ENCODE data around the gene OR2C3. TPM values are rescaled to one million over a fixed set of nuclear protein-coding genes. Genes with fewer than 3 reads are reported as not detected.
A peak's percentile ranks its signal among the peaks of the same experiment; 100 is the strongest.

The OR2C3 gene
- total and polyA plus RNA-seq, 2 of the 8 experiments (the other 6 are each of a cell fraction or from before 2014, with no cell fraction given), result not detected

DNA sequence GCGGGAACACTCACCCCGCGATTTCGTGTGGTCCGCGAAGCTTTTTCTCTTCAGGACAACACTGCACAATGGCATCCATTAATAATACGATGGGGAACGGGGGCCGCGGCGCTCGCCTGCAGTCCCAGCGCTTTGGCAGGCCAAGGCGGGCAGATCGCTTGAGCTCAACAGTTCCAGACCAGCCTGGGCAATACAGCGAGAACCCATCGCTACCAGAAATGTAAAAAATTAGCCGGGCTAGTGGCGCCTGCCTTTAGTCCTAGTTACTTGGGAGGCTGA, 17.7 kb downstream of the OR2C3 start:
- no peak overlapping the region for H2BK12ac ChIP-seq (ENCODE audit: low read depth, low read length)
- H3K56ac ChIP-seq (replicated peaks; ENCODE audit: insufficient read length, low read depth, low read length), result no peak overlapping the region

More for the DNA sequence above, 17.7 kb downstream of the OR2C3 start:
- no peak overlapping the region for H3K4me3 ChIP-seq (ENCODE audit: extremely low read depth in 1 of 4, insufficient read depth in 2 of 4, low read depth in 3 of 4, low read length in 4 of 4)
- no peak overlapping the region for H2BK120ac ChIP-seq (replicated peaks; ENCODE audit: low read depth, low read length)
- H3K18ac ChIP-seq (ENCODE audit: extremely low read depth, low read length), result no peak overlapping the region; the same call in 1 of the 2 replicates
- H4K5ac ChIP-seq (ENCODE audit: insufficient read length, low read depth, low read length), result no peak overlapping the region
- no peaks in the 10 kb centered on the region for H3K27me3 ChIP-seq (replicated peaks in 1 of 4; ENCODE audit: control insufficient read depth in 3 of 4, extremely low read depth in 1 of 4, insufficient read depth in 3 of 4, low read length in 3 of 4)
- TF ChIP-seq YY1 (IDR thresholded peaks at IDR 0.05; ENCODE audit: low read depth, low read length), result no peak
- no peak for TF ChIP-seq KDM1A (IDR thresholded peaks at IDR 0.05; ENCODE audit: borderline replicate concordance, low read length)
- no peak for TF ChIP-seq CBX8 (IDR thresholded peaks at IDR 0.05; ENCODE audit: borderline replicate concordance, low read depth, low read length)
- no peak for TF ChIP-seq PHF8 (conservative IDR thresholded peaks at IDR 0.05; ENCODE audit: low read depth, low read length)
- no peak for TF ChIP-seq POLR2AphosphoS5 (IDR thresholded peaks at IDR 0.05; ENCODE audit: low read depth, low read length)
- no peak for TF ChIP-seq RXRA (IDR thresholded peaks at IDR 0.05; ENCODE audit: insufficient read depth, low read depth, low read length)
- TF ChIP-seq CBX5 (IDR thresholded peaks at IDR 0.05; ENCODE audit: low read depth, low read length), result no peak
- TF ChIP-seq RFX5 (IDR thresholded peaks at IDR 0.05; ENCODE audit: borderline replicate concordance, low read depth, low read length), result no peak
- no peak for TF ChIP-seq KDM4A (IDR thresholded peaks at IDR 0.05; ENCODE audit: low read depth, low read length, severe bottlenecking)
- TF ChIP-seq POLR2A (IDR thresholded peaks at IDR 0.05; ENCODE audit: control extremely low read depth in 1 of 2, low read depth in 2 of 2, low read length in 2 of 2), result no peak
- no peak for TF ChIP-seq BCL11A (IDR thresholded peaks at IDR 0.05; ENCODE audit: low read depth in 2 of 2, low read length in 2 of 2)
- TF ChIP-seq SIX5 (IDR thresholded peaks at IDR 0.05; ENCODE audit: low read depth, low read length), result no peak
- H3K79me2 ChIP-seq (ENCODE audit: control insufficient read depth in 1 of 2, insufficient read depth in 2 of 2, low read length in 2 of 2), result no peaks in the 10 kb centered on the region
- peaks cover 12 to 33% of the 10 kb centered on the region in 2 experiments; a peak in 3 of 4 replicates for H3K9me3 ChIP-seq (ENCODE audit: insufficient read depth in 2 of 2, low read depth in 1 of 2, low read length in 1 of 2)
- H3K9ac ChIP-seq (replicated peaks in 1 of 4; ENCODE audit: extremely low read depth in 1 of 4, low read depth in 3 of 4, low read length in 3 of 4), result no peak overlapping the region
- H2BK15ac ChIP-seq (ENCODE audit: low read length), result no peak overlapping the region
- H2BK20ac ChIP-seq (ENCODE audit: low read length), result no peak overlapping the region
- H4K8ac ChIP-seq (ENCODE audit: extremely low read depth, insufficient read depth, low read length), result peak overlapping the region; percentile 79; the same call in 1 of the 2 replicates
- WGBS, 2 experiments (ENCODE audit: extremely low coverage in 1 of 2, insufficient coverage in 1 of 2, insufficient read length in 1 of 2, insufficient replicate concordance in 2 of 2, low coverage in 1 of 2, low lambda C conversion rate in 2 of 2, missing lambda C conversion rate in 1 of 2), result 99% methylated on average over 17 of the region's 19 CpGs; no CpG with 5 or more reads in 1 of the 2 experiments
- H3K79me1 ChIP-seq (ENCODE audit: low read depth, low read length), result no peaks in the 10 kb centered on the region
- FAIRE-seq (no peak), DNase-seq (ENCODE audit: low read depth in 1 of 2, low spot score in 2 of 2) (no peak)
- H3K4ac ChIP-seq (replicated peaks; ENCODE audit: insufficient read length, low read depth, low read length), result no peak overlapping the region
- no peaks in the 10 kb centered on the region for H4K20me1 ChIP-seq (replicated peaks in 1 of 2; ENCODE audit: control insufficient read depth in 1 of 2, insufficient read depth in 2 of 2, low read length in 2 of 2)
- H3K14ac ChIP-seq (ENCODE audit: insufficient read length), result no peak overlapping the region
- no peak overlapping the region for H4K91ac ChIP-seq (replicated peaks; ENCODE audit: insufficient read length, low read length)
- no peak overlapping the region for H2AFZ ChIP-seq (ENCODE audit: low read length)
- H3K36me3 ChIP-seq (ENCODE audit: control insufficient read depth in 2 of 4, insufficient read depth in 4 of 4, low read length in 3 of 4), result no peaks in the 10 kb centered on the region
- H3K4me2 ChIP-seq (ENCODE audit: insufficient read depth in 1 of 2, low read depth in 2 of 2, low read length in 2 of 2), result no peak overlapping the region
- CTCF ChIA-PET (ENCODE audit: partially characterized antibody), result no interaction called here
- POLR2A ChIA-PET (ENCODE audit: partially characterized antibody), result interaction anchor here (1.3 kb wide), 1 partner anchor 70 kb away, joined by 3 read pairs; no protein-coding TSS in a partner anchor
- no peak overlapping the region for H3K27ac ChIP-seq (ENCODE audit: low read depth, low read length)
- no peak overlapping the region for H2AK5ac ChIP-seq (ENCODE audit: low read depth, low read length)
- no peak overlapping the region for H2BK5ac ChIP-seq (ENCODE audit: low read depth, low read length)
- H3K23me2 ChIP-seq (ENCODE audit: low read depth, low read length), result no peaks in the 10 kb centered on the region
- no peak overlapping the region for H3K23ac ChIP-seq (ENCODE audit: insufficient read length)
- H3K4me1 ChIP-seq (replicated peaks in 1 of 4; ENCODE audit: control insufficient read depth in 3 of 4, insufficient read depth in 4 of 4, low read length in 3 of 4), result no peaks in the 10 kb centered on the region; a peak in 1 of 7 replicates

Measured in H1 (cell line).